Activated CD8-positive, alpha-beta memory T cell treated with anti-CD3 and anti-CD28 coated beads for 24 hours (primary cell): Measurements from ENCODE around the gene TNFRSF4.

Experiments
- DNase-seq: peaks from one replicate; pipeline ENCODE4 v3.0.0-alpha.2; 2020

The TNFRSF4 gene

DNA sequence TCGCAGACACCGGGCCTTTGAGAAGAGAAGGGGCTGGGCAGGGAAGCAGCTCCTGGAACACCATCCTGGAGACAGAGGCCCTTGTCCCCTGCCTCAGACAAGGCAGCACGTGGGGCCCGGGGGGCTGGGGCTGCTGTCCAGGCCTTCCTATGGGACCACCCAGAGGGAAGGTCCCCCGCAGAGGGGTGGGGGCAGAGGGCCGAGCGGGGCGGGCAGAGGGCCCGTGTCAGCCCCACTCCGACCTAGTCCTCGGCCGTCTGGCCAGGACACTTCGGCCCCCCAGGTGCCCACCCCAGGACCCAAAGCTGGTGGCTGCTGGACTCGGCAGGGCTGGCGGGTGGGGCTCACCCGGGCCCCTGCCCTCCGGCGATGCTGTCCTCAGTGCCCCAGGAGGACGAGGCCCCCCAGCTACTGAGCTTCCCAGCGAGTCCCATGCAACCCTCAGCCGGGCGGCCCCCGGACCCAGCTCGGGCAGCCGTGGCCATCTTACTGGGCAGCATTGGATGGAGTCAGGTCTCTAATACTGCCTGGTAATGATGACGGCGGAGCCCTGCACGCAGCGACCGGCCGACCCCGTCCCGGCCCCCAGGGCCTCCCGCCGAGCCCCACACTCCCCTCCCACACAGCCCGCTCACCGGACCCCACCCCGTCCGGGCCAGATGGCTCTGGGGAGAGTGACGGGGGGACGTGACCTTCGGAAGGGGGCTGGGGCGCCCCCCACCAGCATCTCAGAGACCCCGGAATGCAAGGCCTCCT is 47.1 kb downstream of the TNFRSF4 start:
- no peak for DNase-seq

DNA sequence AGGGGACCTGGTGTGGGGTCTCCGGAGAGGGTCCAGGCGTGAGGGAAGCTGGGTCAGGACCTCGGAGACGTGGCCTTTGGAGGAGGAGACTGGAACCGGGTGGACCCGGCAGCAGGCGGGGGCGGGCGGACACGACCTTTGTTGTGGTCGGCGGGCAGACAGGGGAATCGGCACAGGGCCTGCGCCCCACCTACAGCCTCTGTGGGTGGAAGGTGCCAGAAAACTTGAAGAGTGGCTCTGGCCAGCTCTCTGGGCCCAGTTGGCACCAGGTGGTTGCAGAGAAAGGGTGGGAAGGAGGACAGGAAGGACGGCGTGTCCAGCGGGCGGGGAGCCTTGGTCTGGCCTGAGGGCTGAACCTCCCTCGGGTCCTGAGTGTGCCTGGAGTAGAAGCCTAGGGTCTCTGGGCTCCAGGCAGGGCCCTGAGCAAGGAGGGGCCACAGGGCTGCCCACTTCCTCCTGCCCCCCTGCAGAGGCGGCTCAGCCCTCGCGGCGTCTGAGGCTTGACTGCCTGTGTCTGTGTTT is 48.0 kb downstream of the TNFRSF4 start:
- no peak for DNase-seq

DNA sequence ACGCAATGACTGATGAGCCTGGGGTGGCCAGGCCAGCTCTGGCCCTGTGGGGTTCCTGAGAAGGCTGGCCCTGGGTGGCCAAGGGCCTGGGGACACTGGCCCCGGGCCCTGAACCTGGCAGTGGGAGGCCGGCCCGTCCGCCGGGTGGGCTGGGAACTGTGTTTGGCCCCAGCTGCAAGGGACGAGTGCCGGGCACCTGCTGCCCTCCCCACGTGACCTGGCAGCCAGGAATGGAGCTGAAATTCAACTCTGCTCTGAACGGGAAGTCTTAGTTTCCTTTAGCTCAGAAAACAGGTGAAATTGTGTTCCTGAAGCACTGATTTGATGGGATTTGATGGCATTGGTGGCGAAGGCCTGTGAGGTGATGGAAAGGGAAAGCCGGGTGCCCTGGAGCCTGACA is 48.5 kb downstream of the TNFRSF4 start:
- DNase-seq: no peak

DNA sequence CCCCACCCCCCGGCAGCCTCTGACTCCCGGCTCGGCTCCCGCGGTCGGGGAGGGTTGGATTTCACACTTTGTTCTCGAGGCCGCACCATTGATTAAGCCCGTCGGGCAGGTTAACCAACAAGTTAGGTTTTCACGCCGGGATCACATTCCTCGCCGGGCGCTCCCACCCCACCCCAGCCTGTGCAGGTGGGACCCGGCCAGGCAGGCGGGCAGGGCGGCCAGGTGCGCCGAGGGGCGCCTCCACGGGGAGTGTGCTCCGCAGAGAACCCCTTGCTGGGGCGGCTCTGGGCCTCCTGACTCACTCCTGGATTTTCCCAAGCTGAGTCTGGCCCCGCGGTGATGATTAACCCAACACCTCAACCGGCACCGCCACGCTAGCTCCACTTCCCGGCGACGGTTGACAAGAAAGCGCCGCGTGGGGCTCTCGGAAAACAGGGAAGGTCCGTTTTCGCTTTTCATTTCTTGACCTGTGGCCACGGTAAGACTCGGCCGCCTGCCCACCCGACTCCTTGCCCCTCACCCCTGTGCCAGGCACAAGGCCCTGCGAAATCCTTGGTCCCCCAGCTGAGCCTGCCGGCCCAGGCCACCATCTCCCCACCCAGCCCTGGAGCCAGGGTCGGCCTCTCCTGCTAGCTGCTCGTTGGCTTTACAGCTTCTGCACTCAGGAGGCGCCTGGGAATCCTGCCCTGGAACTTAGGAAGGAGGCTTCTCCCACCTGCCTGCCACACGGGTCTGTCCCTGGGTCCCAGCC is 49.1 kb downstream of the TNFRSF4 start:
- no peak for DNase-seq

GRCh38 chr1:1164361-1164700 is 49.6 kb downstream of the TNFRSF4 start:
- no peak for DNase-seq

DNA sequence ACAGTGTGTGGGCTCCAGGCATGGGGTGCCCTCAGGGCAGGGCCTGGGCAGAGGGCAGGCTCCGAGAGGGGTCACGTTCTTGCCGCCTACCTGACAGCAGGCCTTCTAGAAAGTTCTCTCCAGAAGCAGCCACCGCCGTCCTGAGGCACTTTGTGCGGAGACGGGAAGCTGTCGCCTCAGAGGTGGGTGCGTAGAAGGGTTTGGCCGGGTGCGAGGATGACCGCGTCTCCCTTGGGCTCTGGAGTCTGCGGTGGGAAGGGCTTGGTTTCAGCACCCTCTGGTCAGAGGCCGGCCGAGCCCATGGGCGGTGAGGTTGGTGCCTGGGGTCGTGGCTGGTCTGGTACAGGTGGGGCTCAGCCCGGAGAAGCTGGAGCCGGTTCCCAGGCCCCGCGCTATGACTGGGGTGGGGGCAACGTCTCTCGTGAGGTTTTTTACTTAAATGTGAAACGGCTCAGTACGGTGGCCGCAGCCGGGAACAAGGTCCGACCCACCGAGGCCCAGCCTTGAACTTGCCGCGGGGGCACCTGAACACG is 50.3 kb downstream of the TNFRSF4 start:
- no peak for DNase-seq

DNA sequence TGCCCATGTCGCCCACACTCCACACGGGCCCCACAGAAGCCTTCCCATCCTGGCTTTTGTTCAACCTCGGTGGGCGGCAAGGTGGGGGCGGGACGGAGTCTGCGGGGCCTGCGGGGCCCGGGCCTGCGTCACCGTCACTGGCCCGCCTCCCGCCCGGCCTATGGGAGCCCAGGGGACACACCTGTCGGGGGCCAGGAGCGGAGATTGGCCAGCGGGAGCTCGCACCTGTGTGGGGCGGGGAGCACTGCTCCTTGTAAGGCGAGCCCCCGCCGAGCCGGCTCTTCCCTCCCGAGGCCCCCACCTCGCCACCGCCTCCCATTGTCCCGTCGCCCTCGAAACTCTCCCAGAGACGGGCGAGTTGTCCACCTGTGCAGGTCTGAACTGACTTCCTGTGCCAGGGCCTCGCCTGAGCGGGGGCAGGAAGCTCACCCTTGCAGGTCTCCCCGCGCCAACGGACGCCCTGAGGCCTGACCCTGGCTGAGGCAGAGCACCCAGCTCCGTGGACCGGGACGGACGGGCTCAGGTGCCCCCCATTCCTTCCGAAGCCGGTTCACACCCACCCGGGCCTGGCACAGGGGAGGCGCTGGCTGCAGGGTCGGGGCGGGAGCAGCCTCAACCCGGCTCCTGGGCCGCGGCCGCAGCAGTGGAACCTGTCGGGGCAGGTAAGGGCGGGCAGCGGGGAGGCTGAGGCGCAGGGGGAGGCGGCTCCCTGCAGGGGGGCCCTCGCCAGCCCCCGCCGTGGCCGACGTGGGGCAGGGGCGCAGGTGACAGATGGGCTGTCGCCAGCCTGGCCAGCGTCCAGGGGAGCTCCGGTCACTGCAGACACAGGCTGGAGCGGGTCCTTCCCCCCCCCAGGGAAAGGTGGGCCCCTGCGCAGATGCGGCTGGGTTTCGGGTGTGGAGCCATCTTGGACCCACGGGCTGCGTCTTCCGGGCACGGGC is 51.1 kb downstream of the TNFRSF4 start:
- DNase-seq: no peak

- DNase-seq: no peak
Observed at GRCh38 chr1:1161683-1162079, 52.3 kb downstream of the TNFRSF4 start.
